Measurements from ENCODE around the gene ROBO3. TPM values are rescaled to one million over a fixed set of nuclear protein-coding genes. Genes with fewer than 3 reads are reported as not detected.

ROBO3 gene
- total RNA-seq, 2 donors from 2014 or later = 18.0 to 30.6 TPM

DNA sequence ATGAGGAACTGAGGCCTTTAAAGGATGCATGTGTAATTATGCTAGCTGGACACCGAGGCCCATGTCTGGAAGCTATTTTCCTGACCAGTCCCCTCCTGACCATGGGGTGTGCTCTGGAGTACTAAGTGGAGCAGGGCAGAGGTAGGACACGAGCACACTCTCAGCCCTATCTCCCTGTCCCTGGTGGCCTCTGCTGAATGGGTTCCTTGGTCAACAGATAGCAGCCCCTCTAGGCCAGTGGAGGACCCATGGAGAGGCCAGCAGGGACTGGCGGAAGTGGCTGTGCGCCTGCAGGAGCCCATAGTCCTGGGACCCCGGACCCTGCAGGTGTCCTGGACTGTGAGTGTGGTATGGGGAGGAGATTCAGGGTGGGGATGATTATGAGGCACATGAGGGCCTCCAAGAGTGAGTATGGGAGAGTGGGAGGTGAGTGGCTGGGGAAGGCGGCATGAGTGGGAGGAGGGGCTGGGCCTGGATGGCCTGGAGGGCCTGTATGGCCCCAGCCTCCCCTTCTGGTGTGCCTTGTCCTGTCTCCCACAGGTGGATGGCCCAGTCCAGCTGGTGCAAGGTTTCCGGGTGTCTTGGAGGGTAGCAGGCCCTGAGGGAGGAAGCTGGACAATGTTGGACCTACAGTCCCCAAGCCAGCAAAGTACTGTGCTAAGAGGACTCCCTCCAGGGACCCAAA is 9.5 kb downstream of the ROBO3 start:
- intact Hi-C loops (cut with DNase I) = no loop called here
- DNase-seq (ENCODE audit: low spot score) = no peak
- no peak overlapping the region for H3K4me3 ChIP-seq
- WGBS = 91% methylated on average over 7 of the region's 7 CpGs
- H3K27me3 ChIP-seq (replicated peaks; ENCODE audit: insufficient read depth) = peaks cover 11% of the 10 kb centered on the region
- no peaks in the 10 kb centered on the region for H3K4me1 ChIP-seq (replicated peaks)
- TF ChIP-seq POLR2AphosphoS5 (IDR thresholded peaks at IDR 0.05) = no peak
- TF ChIP-seq, protein P1, sequence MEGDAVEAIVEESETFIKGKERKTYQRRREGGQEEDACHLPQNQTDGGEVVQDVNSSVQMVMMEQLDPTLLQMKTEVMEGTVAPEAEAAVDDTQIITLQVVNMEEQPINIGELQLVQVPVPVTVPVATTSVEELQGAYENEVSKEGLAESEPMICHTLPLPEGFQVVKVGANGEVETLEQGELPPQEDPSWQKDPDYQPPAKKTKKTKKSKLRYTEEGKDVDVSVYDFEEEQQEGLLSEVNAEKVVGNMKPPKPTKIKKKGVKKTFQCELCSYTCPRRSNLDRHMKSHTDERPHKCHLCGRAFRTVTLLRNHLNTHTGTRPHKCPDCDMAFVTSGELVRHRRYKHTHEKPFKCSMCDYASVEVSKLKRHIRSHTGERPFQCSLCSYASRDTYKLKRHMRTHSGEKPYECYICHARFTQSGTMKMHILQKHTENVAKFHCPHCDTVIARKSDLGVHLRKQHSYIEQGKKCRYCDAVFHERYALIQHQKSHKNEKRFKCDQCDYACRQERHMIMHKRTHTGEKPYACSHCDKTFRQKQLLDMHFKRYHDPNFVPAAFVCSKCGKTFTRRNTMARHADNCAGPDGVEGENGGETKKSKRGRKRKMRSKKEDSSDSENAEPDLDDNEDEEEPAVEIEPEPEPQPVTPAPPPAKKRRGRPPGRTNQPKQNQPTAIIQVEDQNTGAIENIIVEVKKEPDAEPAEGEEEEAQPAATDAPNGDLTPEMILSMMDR (IDR thresholded peaks at IDR 0.05) = no peak
- no peak for TF ChIP-seq POLR2A (IDR thresholded peaks at IDR 0.05)
- no peaks in the 10 kb centered on the region for H3K9me3 ChIP-seq
- H3K36me3 ChIP-seq = no peaks in the 10 kb centered on the region
- H3K27ac ChIP-seq = no peak overlapping the region

DNA sequence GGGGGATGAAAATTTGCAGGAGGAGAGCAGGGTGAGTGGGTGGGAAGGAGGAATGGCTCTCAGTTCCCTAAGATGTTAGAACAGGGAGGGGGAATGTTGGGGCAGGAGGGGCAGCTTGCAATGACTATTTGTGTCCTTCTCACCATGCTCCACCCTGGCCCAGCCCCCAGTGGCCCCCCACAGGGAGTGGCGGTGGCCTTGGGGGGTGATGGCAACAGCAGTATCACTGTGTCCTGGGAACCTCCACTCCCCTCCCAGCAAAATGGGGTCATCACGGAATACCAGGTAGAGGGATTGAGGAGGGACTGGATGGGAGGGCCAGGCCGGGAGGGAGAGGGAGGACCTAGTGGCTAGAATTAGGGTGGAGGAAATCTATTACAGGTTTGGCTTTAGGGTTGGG is 10.2 kb downstream of the ROBO3 start:
- Histone ChIP-seq H3K4me1 (replicated peaks) (no peaks in the 10 kb centered on the region), H3K27ac (peak overlapping the region in 1 of 2 donors; percentile 89), H3K4me3 (no peak overlapping the region), H3K27me3 (replicated peaks; ENCODE audit: insufficient read depth) (peaks cover 6% of the 10 kb centered on the region), H3K9me3 (no peaks in the 10 kb centered on the region), H3K36me3 (no peaks in the 10 kb centered on the region)
- intact Hi-C loops (cut with DNase I) = no loop called here
- TF ChIP-seq POLR2AphosphoS5 (IDR thresholded peaks at IDR 0.05) = no peak
- TF ChIP-seq, protein P1 (IDR thresholded peaks at IDR 0.05) = no peak
- TF ChIP-seq POLR2A (IDR thresholded peaks at IDR 0.05) = no peak
- WGBS = 46% methylated on average over 3 of the region's 3 CpGs
- no peak for DNase-seq (ENCODE audit: low spot score)

DNA sequence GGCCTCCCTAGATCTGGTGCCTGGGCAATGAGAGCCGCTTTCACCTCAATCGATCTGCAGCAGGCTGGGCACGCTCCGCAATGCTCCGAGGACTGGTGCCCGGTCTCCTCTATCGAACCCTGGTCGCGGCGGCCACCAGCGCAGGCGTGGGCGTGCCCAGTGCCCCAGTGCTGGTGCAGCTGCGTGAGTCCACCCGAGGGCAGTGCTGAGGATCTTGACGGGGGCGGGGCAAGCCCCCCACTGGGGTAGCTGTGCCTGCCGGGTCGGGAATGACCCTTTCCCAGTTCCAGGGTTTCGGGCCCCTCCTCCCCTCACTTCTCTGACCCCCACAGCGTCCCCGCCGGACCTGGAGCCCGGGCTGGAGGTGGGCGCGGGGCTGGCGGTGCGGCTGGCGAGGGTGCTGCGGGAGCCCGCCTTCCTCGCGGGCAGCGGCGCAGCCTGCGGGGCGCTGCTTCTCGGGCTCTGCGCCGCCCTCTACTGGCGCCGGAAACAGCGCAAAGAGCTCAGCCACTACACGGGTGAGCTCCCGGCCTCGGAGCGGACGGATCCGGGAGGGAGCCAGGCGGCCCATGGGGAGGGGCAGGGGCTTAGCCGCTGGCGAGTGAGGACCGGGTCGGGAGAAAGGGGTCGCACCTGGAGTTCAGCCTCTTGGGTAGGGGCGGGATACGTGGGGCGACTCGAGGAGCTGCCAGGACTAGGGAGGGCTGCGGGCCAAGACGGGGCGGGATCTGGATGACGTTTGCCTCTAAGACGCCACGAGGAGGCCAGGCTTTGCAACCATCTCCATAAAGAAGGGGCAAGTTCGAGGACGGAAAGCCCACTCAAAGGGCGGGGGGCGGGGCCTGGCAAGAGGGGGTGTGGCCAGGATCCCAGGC is 10.9 kb downstream of the ROBO3 start:
- no peaks in the 10 kb centered on the region for H3K27me3 ChIP-seq (replicated peaks; ENCODE audit: insufficient read depth)
- no peaks in the 10 kb centered on the region for H3K4me1 ChIP-seq (replicated peaks)
- peak overlapping the region; percentile 40 to 47 for H3K4me3 ChIP-seq
- H3K9me3 ChIP-seq = no peaks in the 10 kb centered on the region
- DNase-seq (ENCODE audit: low spot score) = peak; percentile 83
- WGBS = 1% methylated on average over 66 of the region's 69 CpGs
- TF ChIP-seq POLR2AphosphoS5 (IDR thresholded peaks at IDR 0.05) (peak; percentile 61), POLR2A (IDR thresholded peaks at IDR 0.05) (no peak)
- TF ChIP-seq, protein P1 (IDR thresholded peaks at IDR 0.05) = peak; percentile 37 to 88 (median 68)
- intact Hi-C loops (cut with DNase I) = no loop called here
- peak overlapping the region; percentile 86 to 89 for H3K27ac ChIP-seq
- no peaks in the 10 kb centered on the region for H3K36me3 ChIP-seq

GRCh38 chr11:124876818-124877630 is 11.8 kb downstream of the ROBO3 start:
- DNase-seq (ENCODE audit: low spot score) = no peak
- 33% methylated on average over 30 of the region's 30 CpGs for WGBS
- no peaks in the 10 kb centered on the region for H3K4me1 ChIP-seq (replicated peaks)
- no peaks in the 10 kb centered on the region for H3K9me3 ChIP-seq
- H3K27ac ChIP-seq = peak overlapping the region; percentile 86 to 89
- no peaks in the 10 kb centered on the region for H3K36me3 ChIP-seq
- no peaks in the 10 kb centered on the region for H3K27me3 ChIP-seq (replicated peaks; ENCODE audit: insufficient read depth)
- intact Hi-C loops (cut with DNase I) = no loop called here
- TF ChIP-seq, protein P1 (IDR thresholded peaks at IDR 0.05) = no peak
- TF ChIP-seq POLR2A (IDR thresholded peaks at IDR 0.05) (no peak), POLR2AphosphoS5 (IDR thresholded peaks at IDR 0.05) (no peak)
- H3K4me3 ChIP-seq = peak overlapping the region; percentile 40 to 47
